ENCODE data around the gene PTPRG.

GRCh38 chr3:61913701-61914100 lies 352.3 kb downstream of the PTPRG start:
- TF ChIP-seq CTCF (IDR thresholded peaks at IDR 0.05) (no peak), POLR2AphosphoS5 (IDR thresholded peaks at IDR 0.05) (no peak)
